Measurements from ENCODE around the gene CCDC89. TPM values are rescaled to one million over a fixed set of nuclear protein-coding genes. Genes with fewer than 3 reads are reported as not detected.

Gene CCDC89
- total and polyA plus RNA-seq, 2 donors, result 2.3 to 4.1 TPM

GRCh38 chr11:85652786-85653447, 33.1 kb downstream of the CCDC89 start:
- DNase-seq (ENCODE audit: extremely low spot score), result no peak
- H3K4me1 ChIP-seq (ENCODE audit: insufficient read depth), result no peaks in the 10 kb centered on the region
- 66% methylated on average over 3 of the region's 3 CpGs for WGBS
- no peak overlapping the region for H3K4me3 ChIP-seq (ENCODE audit: low read depth, low read length)
- H3K27ac ChIP-seq (ENCODE audit: low read depth), result no peak overlapping the region
- peaks cover 2% of the 10 kb centered on the region for H3K36me3 ChIP-seq (ENCODE audit: insufficient read depth)

- H3K27ac ChIP-seq (ENCODE audit: low read depth), result no peak overlapping the region
- no peak for DNase-seq (ENCODE audit: extremely low spot score)
- H3K36me3 ChIP-seq (ENCODE audit: insufficient read depth), result peaks cover 2% of the 10 kb centered on the region
- 86% methylated on average over 1 of the region's 1 CpG for WGBS
- H3K4me3 ChIP-seq (ENCODE audit: low read depth, low read length), result no peak overlapping the region
- no peaks in the 10 kb centered on the region for H3K4me1 ChIP-seq (ENCODE audit: insufficient read depth)
These were observed 34.9 kb downstream of the CCDC89 start for GRCh38 chr11:85651118-85651517.

- Histone ChIP-seq H3K4me1 (ENCODE audit: insufficient read depth) (no peaks in the 10 kb centered on the region), H3K4me3 (ENCODE audit: low read depth, low read length) (peak within 1 kb of the TSS; percentile 59), H3K27ac (ENCODE audit: low read depth) (peak within 1 kb of the TSS; percentile 80), H3K36me3 (ENCODE audit: insufficient read depth) (no peaks in the 10 kb centered on the region)
- peak; percentile 66 for DNase-seq (ENCODE audit: extremely low spot score)
- under 1% methylated on average over 33 of the region's 33 CpGs for WGBS
These were observed 38.2 kb downstream of the CCDC89 start, which contains the start of gene TMEM126A for GRCh38 chr11:85647604-85648299. Gene TMEM126A (plus strand): TSS chr11:85647967. CDS start chr11:85650256, 2,289 bp downstream.

- Histone ChIP-seq H3K27ac (ENCODE audit: low read depth) (peak overlapping the region; percentile 80), H3K4me3 (ENCODE audit: low read depth, low read length) (peak overlapping the region; percentile 59), H3K4me1 (ENCODE audit: insufficient read depth) (no peaks in the 10 kb centered on the region), H3K36me3 (ENCODE audit: insufficient read depth) (no peaks in the 10 kb centered on the region)
- WGBS, result 33% methylated on average over 2 of the region's 2 CpGs
- no peak for DNase-seq (ENCODE audit: extremely low spot score)
These were observed 38.9 kb downstream of the CCDC89 start for GRCh38 chr11:85647078-85647477.

- DNase-seq (ENCODE audit: extremely low spot score), result no peak
- Histone ChIP-seq H3K4me3 (ENCODE audit: low read depth, low read length) (no peak overlapping the region), H3K4me1 (ENCODE audit: insufficient read depth) (no peaks in the 10 kb centered on the region), H3K36me3 (ENCODE audit: insufficient read depth) (no peaks in the 10 kb centered on the region), H3K27ac (ENCODE audit: low read depth) (no peak overlapping the region)
- WGBS, result 23% methylated on average over 2 of the region's 2 CpGs
These were observed 42.8 kb downstream of the CCDC89 start for GRCh38 chr11:85643191-85643614.

- WGBS, result 49% methylated on average over 3 of the region's 3 CpGs
- no peaks in the 10 kb centered on the region for H3K36me3 ChIP-seq (ENCODE audit: insufficient read depth)
- no peak overlapping the region for H3K27ac ChIP-seq (ENCODE audit: low read depth)
- no peak for DNase-seq (ENCODE audit: extremely low spot score)
- no peak overlapping the region for H3K4me3 ChIP-seq (ENCODE audit: low read depth, low read length)
- no peaks in the 10 kb centered on the region for H3K4me1 ChIP-seq (ENCODE audit: insufficient read depth)
These were observed 51.2 kb downstream of the CCDC89 start for GRCh38 chr11:85634747-85635146.

Other genes with a start within 250 kb of the CCDC89 start
- gene DLG2, start 58.9 kb downstream of the CCDC89 start, total RNA-seq, result 42.4 TPM
- 3.4 TPM for gene DLG2, start 58.9 kb downstream of the CCDC89 start, polyA plus RNA-seq
- 68.9 TPM for gene TMEM126B, start 57.6 kb downstream of the CCDC89 start, total RNA-seq
- gene TMEM126B, start 57.6 kb downstream of the CCDC89 start, polyA plus RNA-seq, result 65.5 TPM
- 29.3 TPM for gene TMEM126A, start 38.2 kb downstream of the CCDC89 start, total RNA-seq
- gene TMEM126A, start 38.2 kb downstream of the CCDC89 start, polyA plus RNA-seq, result 37.0 TPM
- 94.0 TPM for gene CREBZF, start 21.1 kb downstream of the CCDC89 start, total RNA-seq
- 32.7 TPM for gene CREBZF, start 21.1 kb downstream of the CCDC89 start, polyA plus RNA-seq
- gene SYTL2, start 124.9 kb upstream of the CCDC89 start, total RNA-seq, result 123 TPM
- 18.5 TPM for gene SYTL2, start 124.9 kb upstream of the CCDC89 start, polyA plus RNA-seq
- not detected for gene CCDC83, start 169.2 kb upstream of the CCDC89 start, total RNA-seq
- not detected for gene CCDC83, start 169.2 kb upstream of the CCDC89 start, polyA plus RNA-seq

Data from urinary bladder (tissue), 4 donors.